H54 (cell line): Measurements from ENCODE around the gene CTTNBP2NL.

Source experiments
- DNase-seq: peaks from one replicate; pipeline ENCODE4 v3.0.0; 2011; ENCODE audit warnings: low spot score, mixed read lengths; ENCODE audit not compliant: insufficient read length
- FAIRE-seq: peaks from 3 replicates; lab custom pipeline; 2011; peaks lifted over from hg19 to GRCh38; lab: Jason Lieb, UNC
- POLR2A ChIP-seq: IDR thresholded peaks from 2 replicates; pipeline ENCODE4 v1.6.1; 2011; ENCODE audit warnings: low read depth, mild to moderate bottlenecking, low read length

The CTTNBP2NL gene

GRCh38 chr1:112508278-112509004 is 112.4 kb downstream of the CTTNBP2NL start, which contains the start of gene WNT2B:
Gene WNT2B, plus strand, starts transcription at chr1:112508965. Its CDS starts 298 bp downstream, at chr1:112509263.
- FAIRE-seq (no peak), DNase-seq (no peak)
- no peak for TF ChIP-seq POLR2A

GRCh38 chr1:112509005-112509659 is 113.1 kb downstream of the CTTNBP2NL start:
- FAIRE-seq (no peak), DNase-seq (no peak)
- no peak for TF ChIP-seq POLR2A

- no peak for FAIRE-seq
- DNase-seq = no peak
- no peak for TF ChIP-seq POLR2A
These were observed 113.7 kb downstream of the CTTNBP2NL start for GRCh38 chr1:112509660-112510178.

GRCh38 chr1:112510340-112510739 is 114.3 kb downstream of the CTTNBP2NL start:
- DNase-seq (no peak), FAIRE-seq (no peak)
- TF ChIP-seq POLR2A = no peak
